HCT116 (cell line): ENCODE results near the gene GRM8.

Experiments
- EGR1 ChIP-seq: IDR thresholded peaks from 2 replicates; pipeline ENCODE4 v1.6.1; 2012; ENCODE audit warnings: low read depth
- EZH2 ChIP-seq: fragments of 200-600 bp; sonication (generic); IDR thresholded peaks from 2 replicates; pipeline ENCODE4 v1.6.1; 2017; ENCODE audit warnings: antibody characterized with exemption, mixed run types
- EZH2phosphoT487 ChIP-seq: fragments of 200-600 bp; IDR thresholded peaks from 2 replicates; pipeline ENCODE4 v1.6.1; 2018; ENCODE audit warnings: antibody characterized with exemption, borderline replicate concordance
- POLR2A ChIP-seq: IDR thresholded peaks from 2 replicates; pipeline ENCODE4 v1.7.0; 2011; ENCODE audit warnings: borderline replicate concordance; ENCODE audit not compliant: insufficient read depth, insufficient read length; ENCODE audit errors: extremely low read depth
- POLR2AphosphoS5 ChIP-seq: IDR thresholded peaks from 2 replicates; pipeline ENCODE4 v1.6.1; 2011; ENCODE audit warnings: mild to moderate bottlenecking, low read depth, low read length, moderate library complexity
- SP1 ChIP-seq: IDR thresholded peaks from 2 replicates; pipeline ENCODE4 v1.6.1; 2012; ENCODE audit warnings: low read depth
- TCF7L2 ChIP-seq: IDR thresholded peaks from 2 replicates; pipeline ENCODE4 v1.7.0; 2011; ENCODE audit warnings: borderline replicate concordance, inconsistent platforms; ENCODE audit not compliant: insufficient read depth, insufficient read length; ENCODE audit errors: extremely low read depth
- ZFX ChIP-seq: fragments of 450-650 bp; IDR thresholded peaks from 2 replicates; pipeline ENCODE4 v1.6.1; 2017
- TF ChIP-seq, protein P1 (sequence below), 3 experiments: fragments of 200-600 bp in 1 of 3; sonication (generic) in 1 of 3; IDR thresholded peaks in 2 of 3; conservative IDR thresholded peaks in 1 of 3; 2 replicates each; pipeline ENCODE4 v1.5.1; 2012 to 2017; ENCODE audit warnings: low read depth in 2 of 3, low read length in 2 of 3, antibody characterized with exemption in 1 of 3, borderline replicate concordance in 1 of 3, control low read depth in 1 of 3, mild to moderate bottlenecking in 1 of 3, mixed read lengths in 1 of 3, mixed run types in 1 of 3, moderate library complexity in 1 of 3; ENCODE audit not compliant: insufficient read depth in 1 of 3
- TF ChIP-seq, protein P2 (sequence below): IDR thresholded peaks from 2 replicates; pipeline ENCODE4 v1.6.1; 2012

DNA sequence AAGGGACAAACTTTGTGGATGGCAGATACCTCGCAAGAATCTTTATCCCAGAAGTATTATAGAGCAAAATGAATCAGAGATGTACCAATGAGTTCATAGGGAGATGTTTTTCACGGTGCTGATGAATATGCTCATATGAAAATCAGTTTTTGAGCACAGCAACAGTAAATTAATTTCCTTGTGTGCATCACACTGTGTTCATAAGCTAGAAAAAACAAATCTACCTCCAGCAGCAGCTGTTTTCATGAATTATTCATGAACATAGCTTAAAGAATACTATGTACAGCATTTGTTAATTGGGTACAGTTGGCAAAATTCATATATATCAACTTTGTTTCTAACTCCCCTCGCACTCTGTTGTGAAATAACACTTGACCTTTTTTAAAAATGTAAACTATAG, 809.8 kb downstream of the GRM8 start:
- TF ChIP-seq EZH2 (no peak), EGR1 (no peak), POLR2A (no peak), EZH2phosphoT487 (no peak), POLR2AphosphoS5 (no peak), SP1 (no peak), ZFX (no peak), TCF7L2 (no peak)
- TF ChIP-seq, protein P1, sequence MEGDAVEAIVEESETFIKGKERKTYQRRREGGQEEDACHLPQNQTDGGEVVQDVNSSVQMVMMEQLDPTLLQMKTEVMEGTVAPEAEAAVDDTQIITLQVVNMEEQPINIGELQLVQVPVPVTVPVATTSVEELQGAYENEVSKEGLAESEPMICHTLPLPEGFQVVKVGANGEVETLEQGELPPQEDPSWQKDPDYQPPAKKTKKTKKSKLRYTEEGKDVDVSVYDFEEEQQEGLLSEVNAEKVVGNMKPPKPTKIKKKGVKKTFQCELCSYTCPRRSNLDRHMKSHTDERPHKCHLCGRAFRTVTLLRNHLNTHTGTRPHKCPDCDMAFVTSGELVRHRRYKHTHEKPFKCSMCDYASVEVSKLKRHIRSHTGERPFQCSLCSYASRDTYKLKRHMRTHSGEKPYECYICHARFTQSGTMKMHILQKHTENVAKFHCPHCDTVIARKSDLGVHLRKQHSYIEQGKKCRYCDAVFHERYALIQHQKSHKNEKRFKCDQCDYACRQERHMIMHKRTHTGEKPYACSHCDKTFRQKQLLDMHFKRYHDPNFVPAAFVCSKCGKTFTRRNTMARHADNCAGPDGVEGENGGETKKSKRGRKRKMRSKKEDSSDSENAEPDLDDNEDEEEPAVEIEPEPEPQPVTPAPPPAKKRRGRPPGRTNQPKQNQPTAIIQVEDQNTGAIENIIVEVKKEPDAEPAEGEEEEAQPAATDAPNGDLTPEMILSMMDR (IDR thresholded peaks at IDR 0.05 in 2 of 3, conservative IDR thresholded peaks at IDR 0.05 in 1 of 3; ENCODE audit: borderline replicate concordance in 1 of 3, insufficient read depth in 1 of 3, low read depth in 2 of 3, low read length in 2 of 3) = no peak
- TF ChIP-seq, protein P2, sequence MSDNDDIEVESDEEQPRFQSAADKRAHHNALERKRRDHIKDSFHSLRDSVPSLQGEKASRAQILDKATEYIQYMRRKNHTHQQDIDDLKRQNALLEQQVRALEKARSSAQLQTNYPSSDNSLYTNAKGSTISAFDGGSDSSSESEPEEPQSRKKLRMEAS = no peak
